DOHH2 (cell line): Measurements from ENCODE around the gene PHLPP1.

Experiments
- CTCF ChIP-seq: fragments of 200-600 bp; sonication (generic); IDR thresholded peaks from one replicate; pipeline ENCODE4 v1.5.1; 2014; ENCODE audit warnings: antibody characterized with exemption, mild to moderate bottlenecking, low read depth, low read length; ENCODE audit not compliant: poor library complexity, severe bottlenecking
- EZH2phosphoT487 ChIP-seq: fragments of 200-600 bp; sonication (generic); IDR thresholded peaks from 2 replicates; pipeline ENCODE4 v1.6.1; 2017; ENCODE audit warnings: borderline replicate concordance, mild to moderate bottlenecking, antibody characterized with exemption, low read length, moderate library complexity, mixed read lengths

- TF ChIP-seq CTCF: no peak
- TF ChIP-seq EZH2phosphoT487: no peak
These were observed 251.7 kb downstream of the PHLPP1 start for GRCh38 chr18:62967089-62967488.
